GF-D8 (cell line): ENCODE results near the gene RTEL1.

Source experiments
- DNase-seq: peaks from one replicate; lab custom pipeline; 2025; lab: John Stamatoyannopoulos, UW

Gene RTEL1

GRCh38 chr20:63687419-63688178, 29.5 kb downstream of the RTEL1 start:
- no peak for DNase-seq

DNA sequence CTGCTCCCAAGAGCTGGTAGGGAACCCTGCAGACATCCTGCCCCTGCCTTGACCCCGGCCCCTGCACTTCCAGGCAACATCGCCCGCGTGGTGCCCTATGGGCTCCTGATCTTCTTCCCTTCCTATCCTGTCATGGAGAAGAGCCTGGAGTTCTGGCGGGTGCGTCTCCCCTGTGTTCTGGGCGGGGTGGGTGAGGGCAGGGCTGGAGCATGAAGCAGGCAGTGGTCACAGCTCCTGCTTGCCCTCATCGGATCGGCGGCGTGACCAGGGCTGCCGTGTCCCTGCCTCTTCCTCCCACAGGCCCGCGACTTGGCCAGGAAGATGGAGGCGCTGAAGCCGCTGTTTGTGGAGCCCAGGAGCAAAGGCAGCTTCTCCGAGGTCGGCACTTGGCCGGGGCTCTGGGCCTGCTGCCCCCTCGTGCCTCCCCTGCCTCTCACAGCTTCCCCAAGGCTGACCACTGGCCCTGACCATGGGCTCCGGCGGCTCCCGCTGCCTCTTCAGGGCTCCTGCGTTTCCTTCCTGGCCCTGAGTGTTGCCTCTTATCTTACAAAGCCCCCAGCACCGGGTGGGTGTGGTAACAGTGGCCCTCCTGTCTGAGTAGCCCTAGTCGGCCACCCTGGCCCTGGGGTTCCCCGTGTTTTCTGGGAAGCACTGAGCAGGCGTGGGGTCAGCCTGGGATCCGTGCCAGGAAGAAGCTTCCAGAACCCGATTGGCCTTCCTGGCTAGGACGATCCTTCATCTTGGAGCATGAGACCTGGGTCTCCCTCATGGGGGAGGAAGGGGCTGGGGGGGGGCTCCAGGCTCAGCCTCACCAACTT, 30.3 kb downstream of the RTEL1 start:
- no peak for DNase-seq

DNA sequence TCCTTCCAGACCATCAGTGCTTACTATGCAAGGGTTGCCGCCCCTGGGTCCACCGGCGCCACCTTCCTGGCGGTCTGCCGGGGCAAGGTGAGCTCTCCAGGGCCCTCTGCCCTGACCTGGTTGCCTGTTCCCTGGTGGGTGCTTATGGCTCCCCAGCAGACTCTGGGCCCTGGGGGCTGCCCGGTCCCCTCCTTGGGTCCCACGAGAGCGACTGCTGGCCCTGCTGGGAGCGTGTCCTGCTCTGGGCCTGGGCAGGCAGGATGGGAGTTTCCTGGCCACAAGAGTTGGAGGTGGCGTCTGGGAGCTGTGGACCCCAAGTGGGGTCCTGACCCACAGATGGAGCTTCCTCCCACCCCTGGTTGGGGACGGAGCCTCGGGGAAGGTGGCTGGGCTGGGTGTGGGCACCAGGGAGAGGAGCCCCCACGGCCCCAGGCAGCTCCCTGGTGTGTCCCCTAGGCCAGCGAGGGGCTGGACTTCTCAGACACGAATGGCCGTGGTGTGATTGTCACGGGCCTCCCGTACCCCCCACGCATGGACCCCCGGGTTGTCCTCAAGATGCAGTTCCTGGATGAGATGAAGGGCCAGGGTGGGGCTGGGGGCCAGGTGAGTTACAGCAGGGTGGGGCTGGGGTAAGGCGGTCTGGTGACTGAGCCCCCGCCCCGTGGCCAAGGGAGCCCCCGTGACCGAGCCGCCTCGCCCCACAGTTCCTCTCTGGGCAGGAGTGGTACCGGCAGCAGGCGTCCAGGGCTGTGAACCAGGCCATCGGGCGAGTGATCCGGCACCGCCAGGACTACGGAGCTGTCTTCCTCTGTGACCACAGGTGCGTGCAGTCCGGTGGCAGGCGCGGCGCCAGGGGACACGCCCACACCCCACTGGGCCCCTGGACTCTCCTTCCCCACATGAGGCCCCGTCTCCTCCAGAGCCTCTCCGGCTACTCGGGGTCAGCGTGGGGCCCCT, 31.2 kb downstream of the RTEL1 start:
- no peak for DNase-seq

GRCh38 chr20:63690003-63690897, 32.1 kb downstream of the RTEL1 start:
- no peak for DNase-seq

DNA sequence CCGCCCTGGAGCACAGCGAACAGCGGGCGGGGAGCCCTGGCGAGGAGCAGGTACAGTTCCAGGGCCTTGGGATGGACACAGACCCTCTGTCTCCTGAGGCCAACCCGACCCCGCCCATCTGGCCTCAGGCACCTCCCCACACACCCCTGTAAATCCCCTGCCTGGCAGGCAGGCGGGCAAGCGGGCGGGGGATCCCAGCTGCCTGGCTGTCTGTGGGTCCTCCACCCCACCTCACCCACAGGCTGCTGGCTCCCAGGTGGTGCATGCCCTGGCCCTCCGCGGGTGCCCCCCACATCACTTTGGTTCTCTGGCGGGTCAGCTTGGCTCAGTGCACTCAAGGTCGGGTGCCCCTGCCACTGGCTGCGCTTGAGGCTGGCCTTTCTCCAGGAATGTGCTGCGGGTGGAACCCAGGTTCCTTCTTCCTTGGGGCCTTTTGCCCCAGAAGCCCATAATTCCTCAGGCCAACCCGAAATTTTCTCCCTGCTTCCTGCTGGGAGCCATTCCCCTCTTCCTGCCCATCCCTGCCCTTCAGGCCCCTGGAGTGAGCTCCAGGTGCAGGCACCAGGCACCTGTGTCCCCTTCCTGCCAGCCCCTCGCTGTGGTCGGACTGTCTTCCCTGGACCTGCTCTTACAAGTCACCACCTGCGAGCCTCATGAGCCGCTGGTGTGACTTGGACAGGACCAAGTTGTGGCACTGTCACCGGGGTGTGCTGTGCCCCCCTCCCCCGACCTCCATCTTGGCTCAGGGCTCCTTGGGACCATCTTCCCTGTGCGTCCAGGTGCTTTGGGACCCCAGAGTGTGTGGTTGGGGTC, 33.0 kb downstream of the RTEL1 start:
- DNase-seq: no peak

GRCh38 chr20:63691711-63692435, 33.8 kb downstream of the RTEL1 start:
- DNase-seq: no peak

DNA sequence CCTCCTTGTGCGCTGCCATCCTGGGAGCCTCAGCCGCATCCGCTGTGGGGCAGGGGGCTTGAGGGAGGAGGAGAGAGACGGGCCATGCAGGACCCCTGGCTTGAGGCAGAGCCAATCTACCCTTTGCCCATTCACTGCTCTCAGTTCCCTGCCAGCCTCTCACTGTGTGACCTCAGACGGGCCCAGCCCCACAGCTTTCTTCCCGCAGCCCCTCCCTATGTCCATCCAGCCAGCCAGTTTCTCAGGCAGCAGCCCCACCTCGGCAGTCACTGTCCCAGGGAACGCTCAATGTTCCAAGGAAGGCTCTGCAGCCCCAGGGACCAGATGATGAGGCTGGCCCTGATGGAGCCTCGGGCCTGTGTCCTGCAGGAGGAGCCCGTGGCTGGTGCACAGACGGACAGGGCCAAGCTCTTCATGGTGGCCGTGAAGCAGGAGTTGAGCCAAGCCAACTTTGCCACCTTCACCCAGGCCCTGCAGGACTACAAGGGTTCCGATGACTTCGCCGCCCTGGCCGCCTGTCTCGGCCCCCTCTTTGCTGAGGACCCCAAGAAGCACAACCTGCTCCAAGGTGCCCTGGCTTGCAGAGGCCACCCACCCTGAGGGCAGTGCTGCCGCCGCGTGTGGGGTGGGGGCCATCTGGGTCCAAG, 34.4 kb downstream of the RTEL1 start:
- DNase-seq: no peak

DNA sequence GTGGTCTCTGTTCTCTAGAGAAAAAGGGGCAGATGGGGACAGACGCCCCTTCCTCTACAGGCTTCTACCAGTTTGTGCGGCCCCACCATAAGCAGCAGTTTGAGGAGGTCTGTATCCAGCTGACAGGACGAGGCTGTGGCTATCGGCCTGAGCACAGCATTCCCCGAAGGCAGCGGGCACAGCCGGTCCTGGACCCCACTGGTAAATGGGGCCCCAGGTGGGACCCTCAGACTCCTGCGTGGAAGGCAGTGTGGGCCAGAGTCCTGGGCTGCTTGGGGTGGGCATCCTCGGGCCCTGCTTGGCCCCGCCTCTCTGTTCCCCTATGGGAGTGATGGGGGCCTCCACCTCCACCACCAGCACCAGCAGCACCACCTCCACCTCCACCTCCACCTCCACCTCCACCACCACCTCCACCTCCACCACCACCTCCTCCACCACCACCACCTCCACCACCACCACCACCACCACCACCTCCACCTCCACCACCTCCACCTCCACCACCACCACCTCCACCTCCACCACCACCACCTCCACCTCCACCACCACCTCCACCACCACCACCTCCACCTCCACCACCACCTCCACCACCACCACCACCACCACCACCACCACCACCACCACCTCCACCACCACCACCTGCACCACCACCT, 35.1 kb downstream of the RTEL1 start:
- no peak for DNase-seq

DNA sequence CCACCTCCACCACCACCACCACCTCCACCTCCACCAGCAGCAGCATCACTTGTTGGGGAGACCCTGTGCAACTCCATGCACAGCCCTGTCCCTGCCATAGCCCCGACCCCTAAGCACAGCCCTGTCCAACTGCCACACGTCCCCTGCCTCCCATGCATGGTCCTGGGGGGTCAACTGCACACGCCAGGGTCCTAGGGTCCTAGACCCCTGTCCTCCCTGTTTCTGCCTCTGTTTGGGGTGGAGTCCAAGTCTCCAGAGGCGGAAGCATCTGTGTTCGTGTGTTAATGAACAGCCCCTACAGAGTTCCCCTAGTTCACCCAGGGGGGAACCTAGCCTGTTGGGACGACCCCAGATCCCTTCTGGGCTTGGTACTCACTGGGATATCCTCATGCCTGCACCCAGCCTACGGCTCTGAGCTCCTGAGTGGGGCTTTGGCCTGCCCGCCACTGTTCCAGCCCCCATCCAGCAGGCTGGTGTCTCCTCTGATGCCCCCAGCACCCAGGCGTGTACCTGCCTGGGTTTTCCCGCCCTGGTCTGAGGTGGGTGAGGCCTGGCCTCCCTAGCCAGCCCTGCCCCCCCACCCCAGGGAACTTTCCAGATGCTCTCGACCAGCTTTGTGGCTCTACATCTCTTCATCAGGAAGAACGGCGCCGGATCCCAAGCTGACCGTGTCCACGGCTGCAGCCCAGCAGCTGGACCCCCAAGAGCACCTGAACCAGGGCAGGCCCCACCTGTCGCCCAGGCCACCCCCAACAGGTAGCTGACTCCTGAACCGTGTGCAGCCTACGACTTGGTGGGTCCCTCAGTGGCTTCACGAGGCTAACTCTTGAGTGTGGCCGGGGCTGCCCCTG, 35.8 kb downstream of the RTEL1 start:
- no peak for DNase-seq

DNA sequence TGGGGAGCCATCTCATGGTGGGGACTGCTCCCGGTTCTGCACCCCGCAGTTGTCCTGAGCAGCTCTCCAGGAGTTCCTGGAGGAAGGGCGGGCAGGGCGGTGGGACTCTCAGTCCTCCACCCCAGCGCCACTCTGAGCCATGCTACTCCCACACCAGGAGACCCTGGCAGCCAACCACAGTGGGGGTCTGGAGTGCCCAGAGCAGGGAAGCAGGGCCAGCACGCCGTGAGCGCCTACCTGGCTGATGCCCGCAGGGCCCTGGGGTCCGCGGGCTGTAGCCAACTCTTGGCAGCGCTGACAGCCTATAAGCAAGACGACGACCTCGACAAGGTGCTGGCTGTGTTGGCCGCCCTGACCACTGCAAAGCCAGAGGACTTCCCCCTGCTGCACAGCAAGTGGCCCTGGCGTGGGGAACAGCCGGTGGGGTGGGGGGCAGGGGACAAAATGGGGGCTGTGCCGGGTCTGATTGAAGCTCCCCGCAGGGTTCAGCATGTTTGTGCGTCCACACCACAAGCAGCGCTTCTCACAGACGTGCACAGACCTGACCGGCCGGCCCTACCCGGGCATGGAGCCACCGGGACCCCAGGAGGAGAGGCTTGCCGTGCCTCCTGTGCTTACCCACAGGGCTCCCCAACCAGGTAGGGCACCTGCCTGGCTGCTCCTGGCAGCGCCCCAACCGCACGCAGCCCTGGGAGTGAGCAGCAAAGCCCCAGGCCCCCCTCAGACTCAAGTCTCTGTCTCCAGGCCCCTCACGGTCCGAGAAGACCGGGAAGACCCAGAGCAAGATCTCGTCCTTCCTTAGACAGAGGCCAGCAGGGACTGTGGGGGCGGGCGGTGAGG, 36.7 kb downstream of the RTEL1 start:
- DNase-seq: no peak

DNA sequence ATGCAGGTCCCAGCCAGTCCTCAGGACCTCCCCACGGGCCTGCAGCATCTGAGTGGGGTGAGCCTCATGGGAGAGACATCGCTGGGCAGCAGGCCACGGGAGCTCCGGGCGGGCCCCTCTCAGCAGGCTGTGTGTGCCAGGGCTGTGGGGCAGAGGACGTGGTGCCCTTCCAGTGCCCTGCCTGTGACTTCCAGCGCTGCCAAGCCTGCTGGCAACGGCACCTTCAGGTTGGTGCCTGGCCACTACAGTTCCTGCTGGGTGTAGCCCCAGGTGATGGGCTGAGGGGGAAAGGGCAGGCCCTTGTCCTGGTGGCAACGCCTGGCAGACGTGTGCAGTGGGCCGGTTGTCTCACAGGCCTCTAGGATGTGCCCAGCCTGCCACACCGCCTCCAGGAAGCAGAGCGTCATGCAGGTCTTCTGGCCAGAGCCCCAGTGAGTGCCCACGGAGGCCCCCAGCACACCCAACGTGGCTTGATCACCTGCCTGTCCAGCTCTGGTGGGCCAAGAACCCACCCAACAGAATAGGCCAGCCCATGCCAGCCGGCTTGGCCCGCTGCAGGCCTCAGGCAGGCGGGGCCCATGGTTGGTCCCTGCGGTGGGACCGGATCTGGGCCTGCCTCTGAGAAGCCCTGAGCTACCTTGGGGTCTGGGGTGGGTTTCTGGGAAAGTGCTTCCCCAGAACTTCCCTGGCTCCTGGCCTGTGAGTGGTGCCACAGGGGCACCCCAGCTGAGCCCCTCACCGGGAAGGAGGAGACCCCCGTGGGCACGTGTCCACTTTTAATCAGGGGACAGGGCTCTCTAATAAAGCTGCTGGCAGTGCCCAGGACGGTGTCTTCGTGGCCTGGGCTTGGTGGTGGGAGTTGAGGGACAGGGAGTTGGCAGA, 37.6 kb downstream of the RTEL1 start:
- no peak for DNase-seq

- no peak for DNase-seq
Measured at GRCh38 chr20:63696306-63696627, 38.2 kb downstream of the RTEL1 start.

DNA sequence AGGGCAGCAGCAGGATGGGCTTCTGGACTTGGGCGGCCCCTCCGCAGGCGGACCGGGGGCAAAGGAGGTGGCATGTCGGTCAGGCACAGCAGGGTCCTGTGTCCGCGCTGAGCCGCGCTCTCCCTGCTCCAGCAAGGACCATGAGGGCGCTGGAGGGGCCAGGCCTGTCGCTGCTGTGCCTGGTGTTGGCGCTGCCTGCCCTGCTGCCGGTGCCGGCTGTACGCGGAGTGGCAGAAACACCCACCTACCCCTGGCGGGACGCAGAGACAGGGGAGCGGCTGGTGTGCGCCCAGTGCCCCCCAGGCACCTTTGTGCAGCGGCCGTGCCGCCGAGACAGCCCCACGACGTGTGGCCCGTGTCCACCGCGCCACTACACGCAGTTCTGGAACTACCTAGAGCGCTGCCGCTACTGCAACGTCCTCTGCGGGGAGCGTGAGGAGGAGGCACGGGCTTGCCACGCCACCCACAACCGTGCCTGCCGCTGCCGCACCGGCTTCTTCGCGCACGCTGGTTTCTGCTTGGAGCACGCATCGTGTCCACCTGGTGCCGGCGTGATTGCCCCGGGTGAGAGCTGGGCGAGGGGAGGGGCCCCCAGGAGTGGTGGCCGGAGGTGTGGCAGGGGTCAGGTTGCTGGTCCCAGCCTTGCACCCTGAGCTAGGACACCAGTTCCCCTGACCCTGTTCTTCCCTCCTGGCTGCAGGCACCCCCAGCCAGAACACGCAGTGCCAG, 38.7 kb downstream of the RTEL1 start, which contains the start of gene TNFRSF6B:
TNFRSF6B (plus strand) TSS at position 25 of the 729 bp plus-strand sequence; CDS start at position 141, 116 bp downstream.
- DNase-seq: no peak

DNA sequence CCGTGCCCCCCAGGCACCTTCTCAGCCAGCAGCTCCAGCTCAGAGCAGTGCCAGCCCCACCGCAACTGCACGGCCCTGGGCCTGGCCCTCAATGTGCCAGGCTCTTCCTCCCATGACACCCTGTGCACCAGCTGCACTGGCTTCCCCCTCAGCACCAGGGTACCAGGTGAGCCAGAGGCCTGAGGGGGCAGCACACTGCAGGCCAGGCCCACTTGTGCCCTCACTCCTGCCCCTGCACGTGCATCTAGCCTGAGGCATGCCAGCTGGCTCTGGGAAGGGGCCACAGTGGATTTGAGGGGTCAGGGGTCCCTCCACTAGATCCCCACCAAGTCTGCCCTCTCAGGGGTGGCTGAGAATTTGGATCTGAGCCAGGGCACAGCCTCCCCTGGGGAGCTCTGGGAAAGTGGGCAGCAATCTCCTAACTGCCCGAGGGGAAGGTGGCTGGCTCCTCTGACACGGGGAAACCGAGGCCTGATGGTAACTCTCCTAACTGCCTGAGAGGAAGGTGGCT, 39.3 kb downstream of the RTEL1 start:
- no peak for DNase-seq
